NCI-H128 (cell line): ENCODE data around the gene ALKBH4.
"Not testable (repeated sequence)": the region's sequence is repeated elsewhere in the genome, so short reads cannot be mapped to it uniquely, and the experiment has no call there.

Experiments
- DNase-seq: peaks from one replicate; lab custom pipeline; 2025; ENCODE audit not compliant: unreplicated experiment; lab: John Stamatoyannopoulos, UW

ALKBH4 gene

DNA sequence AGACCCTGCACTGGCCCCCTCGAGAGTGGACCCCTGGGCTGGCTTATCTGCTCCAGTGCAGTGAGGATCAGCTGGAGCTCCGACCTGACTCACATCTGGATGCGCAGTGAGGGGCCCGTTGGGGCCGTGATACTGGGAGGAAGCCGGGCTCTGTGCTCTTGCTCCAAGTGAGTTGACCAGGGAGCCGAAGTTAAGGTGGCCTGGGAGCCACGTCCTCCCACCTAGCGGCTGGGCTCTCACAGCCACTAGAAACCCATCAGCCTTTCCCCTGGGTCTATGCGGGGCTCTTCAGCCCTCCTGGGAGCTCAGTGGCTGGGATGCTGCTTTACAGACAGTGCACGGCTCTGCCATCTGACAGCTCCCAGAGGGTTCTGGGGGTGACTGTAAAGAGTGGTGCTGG is 9.1 kb downstream of the ALKBH4 start:
- DNase-seq, result no peak

DNA sequence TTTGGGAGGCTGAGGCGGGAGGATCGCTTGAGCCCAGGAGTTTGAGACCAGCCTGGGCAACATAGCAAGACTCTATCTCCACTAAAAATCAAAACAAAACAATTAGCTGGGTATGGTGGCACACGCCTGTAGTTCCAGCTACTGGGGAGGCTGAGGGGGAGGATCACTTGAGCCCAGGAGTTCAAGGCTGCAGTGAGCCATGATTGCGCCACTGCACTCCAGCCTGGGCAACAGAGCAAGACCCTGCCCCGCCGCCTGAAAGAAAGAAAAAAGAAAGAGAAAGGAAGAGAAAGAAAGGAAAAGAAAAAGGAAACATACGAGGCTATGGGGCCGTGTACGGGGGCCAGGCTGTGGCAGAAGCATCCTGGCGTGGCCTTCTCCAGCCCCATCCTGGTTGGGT is 9.7 kb downstream of the ALKBH4 start:
- not testable (repeated sequence) for DNase-seq

DNA sequence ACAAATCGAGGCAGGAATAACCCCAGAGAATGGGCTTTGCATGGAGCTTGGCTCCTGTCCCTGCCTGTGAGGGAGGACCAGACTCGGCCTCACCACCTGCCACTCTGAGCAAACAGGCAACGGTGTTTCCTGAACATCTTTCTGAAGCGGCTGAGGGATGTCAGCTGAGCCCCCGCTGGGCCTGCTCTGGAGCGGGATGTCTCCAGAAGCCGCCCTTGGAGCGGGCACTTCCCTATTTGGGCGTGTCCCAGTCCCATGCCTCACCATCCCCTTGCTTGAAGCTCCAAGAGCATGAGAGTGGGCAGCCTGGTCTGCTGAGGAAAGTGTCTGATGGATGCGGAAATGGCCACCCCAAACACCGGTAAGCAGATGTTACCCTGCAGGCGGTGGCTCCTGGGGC is 10.2 kb downstream of the ALKBH4 start:
- DNase-seq, result no peak

DNA sequence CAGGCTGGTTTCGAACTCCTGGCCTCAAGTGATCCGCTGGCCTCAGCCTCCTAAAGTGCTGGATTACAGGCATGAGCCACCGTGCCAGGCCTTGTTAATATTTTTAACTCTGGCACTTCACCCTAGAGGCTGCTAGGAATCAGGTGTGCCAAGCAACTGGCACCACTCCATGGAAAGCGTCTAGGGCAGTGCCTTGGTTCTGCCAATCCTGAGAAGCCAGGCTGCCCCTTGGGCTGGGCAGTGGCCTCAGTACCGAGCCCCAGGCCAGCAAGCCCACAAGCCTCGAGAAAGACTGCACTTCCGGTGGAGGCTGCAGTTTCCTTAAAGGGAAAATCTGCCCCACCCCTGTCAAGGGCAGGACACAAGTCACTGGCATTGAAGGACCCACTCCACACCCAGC is 11.3 kb downstream of the ALKBH4 start:
- no peak for DNase-seq

DNA sequence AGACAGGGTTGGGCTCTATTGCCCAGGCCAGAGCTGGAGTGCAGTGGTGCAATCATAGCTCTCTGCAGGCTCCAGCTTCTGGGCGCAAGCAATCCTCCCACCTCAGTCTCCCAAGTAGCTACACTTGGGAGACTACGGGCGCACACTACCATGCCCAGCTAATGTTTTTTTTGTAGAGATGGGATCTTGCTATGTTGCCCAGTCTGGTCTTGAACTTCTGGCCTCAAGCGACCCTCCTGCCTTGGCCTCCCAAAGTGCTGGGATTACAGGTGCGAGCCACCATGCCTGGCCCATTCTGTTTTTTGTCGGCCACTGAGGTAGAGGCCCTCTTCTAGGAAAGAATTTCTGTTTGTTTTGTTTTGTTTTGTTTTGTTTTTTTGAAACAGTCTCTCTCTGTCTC is 12.2 kb downstream of the ALKBH4 start:
- DNase-seq, result no peak

DNA sequence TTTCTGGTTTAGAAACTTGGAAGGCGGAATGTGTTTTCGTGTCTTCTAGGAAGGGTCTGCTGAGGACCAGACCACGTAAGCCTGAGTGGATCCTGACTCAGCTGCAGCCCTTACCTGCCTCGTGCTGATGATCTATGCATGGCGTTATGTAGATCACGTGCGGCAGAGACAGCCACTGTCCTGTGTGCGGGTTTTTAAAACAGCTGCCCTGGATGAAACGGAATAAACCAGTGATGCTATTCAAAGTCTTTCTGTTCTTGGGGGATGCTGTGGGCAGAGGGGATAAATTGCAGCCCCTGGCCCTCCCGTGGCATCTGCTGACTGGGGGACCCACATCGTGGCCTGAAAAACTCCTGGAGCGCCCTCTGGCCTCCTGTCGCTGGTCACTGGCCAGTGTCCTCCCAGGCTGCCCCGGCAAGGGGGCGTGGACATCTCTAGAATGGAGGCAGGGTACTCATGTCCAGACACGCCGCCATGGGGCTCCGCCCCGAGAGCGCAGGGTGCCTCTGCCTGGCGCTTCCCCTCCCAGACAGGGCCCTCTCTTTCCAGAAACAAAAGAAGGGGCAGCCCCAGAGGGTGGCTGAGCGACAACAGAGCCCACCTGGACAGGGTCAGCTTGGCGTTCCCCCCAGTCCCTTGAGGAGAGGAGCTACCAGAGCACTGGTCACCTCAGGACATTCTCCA is 13.2 kb downstream of the ALKBH4 start:
- no peak for DNase-seq

DNA sequence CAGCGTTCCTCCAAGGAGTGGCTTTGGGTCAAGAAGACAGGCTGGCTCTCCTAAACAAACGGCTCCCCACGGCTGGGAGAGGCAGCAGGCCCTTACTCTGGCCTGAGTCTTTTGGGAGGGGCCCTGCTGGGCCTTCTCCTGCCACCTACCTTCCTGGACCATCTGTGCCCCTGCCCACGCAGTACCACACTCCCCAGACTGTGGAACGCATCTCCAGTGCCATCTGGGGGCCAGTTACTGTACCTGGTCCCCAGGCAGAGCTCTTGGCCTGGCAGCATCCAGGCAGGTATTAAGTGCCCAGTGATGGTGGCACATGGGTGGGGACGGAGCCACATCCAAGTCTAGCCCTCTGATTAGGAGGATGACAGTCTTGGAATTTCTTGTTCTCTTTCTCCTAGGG is 14.4 kb downstream of the ALKBH4 start:
- DNase-seq, result no peak

DNA sequence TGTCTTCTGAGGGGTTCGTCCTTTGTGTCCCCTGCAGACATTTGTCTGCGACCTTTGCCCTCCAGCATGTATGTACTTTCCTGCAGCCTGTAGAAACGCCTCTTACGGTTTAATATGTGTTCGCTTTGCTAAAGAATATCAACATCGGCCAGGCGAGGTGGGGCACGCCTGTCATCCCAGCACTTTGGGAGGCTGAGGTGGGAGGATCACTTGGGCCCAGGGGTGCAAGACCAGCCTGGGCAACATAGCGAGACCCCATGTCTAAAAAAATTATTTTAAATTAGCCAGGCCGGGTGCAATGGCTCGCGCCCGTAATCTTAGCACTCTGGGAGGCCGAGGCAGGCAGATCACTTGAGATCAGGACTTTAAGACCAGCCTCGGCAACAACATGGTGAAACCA is 15.5 kb downstream of the ALKBH4 start:
- DNase-seq, result no peak

DNA sequence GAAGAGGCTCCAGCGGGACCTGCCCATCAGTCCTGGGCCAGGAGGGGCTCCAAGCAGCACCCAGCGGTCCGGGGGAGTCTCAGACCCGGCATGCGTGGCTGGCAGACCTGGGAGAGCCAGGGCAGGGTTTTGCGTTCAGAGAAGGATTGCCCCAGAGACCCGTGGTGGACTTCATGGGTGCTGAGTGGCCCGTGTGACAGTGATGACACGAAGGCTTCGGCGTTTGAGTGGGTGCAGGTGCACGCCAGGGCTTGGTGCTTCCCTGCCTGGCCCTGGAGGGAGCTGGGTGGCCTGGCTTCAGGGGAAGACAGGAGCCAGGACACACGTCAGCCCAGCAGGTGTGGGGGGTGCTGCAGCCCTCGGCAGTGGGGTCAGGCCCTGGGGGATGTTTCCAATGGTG is 17.4 kb downstream of the ALKBH4 start:
- no peak for DNase-seq

DNA sequence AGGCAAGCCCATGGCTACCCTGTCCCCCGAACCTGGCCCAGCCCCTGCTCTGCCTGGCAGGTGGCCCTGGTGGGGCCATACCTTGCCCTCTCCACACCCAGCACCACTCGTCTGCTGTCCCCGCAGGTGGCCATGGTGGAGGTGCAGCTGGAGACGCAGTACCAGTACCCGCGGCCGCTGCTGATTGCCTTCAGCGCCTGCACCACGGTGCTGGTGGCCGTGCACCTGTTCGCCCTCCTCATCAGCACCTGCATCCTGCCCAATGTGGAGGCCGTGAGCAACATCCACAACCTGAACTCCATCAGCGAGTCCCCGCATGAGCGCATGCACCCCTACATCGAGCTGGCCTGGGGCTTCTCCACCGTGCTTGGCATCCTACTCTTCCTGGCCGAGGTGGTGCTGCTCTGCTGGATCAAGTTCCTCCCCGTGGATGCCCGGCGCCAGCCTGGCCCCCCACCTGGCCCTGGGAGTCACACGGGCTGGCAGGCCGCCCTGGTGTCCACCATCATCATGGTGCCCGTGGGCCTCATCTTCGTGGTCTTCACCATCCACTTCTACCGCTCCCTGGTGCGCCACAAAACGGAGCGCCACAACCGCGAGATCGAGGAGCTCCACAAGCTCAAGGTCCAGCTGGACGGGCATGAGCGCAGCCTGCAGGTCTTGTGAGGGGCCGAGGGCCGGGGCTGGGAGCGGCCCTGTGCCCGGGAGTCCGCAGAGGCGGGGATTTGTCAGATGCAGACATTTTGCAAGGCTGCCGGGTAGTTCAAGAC is 18.1 kb downstream of the ALKBH4 start:
- DNase-seq, result no peak

DNA sequence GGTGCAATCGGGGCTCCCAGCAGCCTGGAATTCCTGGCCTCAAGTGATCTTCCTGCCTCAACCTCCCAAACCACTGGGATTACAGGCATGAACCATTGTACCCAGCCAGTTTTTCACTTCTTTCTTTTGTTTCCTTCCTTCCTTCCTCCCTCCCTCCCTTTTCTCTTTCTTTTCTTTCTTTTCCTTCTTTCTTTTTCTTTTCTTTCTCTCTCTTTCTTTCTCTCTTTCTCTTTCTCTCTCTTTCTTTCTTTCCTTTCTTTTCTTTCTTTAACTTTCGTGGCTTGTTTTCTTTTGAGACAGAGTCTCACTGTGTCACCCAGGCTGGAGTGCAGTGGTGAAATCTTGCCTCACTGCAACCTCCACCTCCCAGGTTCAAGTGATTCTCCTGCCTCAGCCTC is 19.0 kb downstream of the ALKBH4 start:
- DNase-seq, result no peak

DNA sequence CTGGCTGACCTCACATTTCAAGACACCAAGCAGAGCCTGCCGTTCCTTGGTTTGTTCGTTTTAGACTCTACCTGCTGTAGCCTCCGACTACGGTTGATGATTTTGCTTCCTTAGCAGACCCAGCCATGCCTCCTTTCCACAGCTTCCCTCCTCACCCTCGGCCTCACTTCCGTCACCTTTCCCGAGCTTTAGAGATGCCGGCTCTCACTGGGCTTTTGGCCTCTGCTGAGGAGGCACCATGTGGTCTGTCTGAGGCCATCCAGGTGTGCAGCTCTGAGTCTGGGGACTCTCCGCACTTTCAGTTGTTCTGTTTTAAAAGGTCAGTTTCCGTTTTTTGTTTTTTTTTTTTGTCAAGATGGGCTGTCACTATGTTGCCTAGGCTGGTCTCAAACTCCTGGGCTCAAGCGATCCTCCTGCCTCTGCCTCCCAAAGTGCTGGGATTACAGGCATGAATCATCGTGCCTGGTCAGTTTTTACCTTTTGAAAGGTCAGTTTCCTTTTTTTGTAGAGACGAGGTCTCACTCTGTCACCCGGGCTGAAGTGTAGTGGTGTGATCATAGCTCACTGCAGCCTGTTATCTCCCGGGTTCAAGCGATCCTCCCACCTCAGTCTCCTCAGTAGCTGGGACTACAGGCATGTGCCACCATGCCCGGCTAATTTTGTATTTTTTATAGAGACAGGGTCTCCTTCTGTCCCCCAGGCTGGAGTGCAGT is 19.5 kb downstream of the ALKBH4 start:
- no peak for DNase-seq

DNA sequence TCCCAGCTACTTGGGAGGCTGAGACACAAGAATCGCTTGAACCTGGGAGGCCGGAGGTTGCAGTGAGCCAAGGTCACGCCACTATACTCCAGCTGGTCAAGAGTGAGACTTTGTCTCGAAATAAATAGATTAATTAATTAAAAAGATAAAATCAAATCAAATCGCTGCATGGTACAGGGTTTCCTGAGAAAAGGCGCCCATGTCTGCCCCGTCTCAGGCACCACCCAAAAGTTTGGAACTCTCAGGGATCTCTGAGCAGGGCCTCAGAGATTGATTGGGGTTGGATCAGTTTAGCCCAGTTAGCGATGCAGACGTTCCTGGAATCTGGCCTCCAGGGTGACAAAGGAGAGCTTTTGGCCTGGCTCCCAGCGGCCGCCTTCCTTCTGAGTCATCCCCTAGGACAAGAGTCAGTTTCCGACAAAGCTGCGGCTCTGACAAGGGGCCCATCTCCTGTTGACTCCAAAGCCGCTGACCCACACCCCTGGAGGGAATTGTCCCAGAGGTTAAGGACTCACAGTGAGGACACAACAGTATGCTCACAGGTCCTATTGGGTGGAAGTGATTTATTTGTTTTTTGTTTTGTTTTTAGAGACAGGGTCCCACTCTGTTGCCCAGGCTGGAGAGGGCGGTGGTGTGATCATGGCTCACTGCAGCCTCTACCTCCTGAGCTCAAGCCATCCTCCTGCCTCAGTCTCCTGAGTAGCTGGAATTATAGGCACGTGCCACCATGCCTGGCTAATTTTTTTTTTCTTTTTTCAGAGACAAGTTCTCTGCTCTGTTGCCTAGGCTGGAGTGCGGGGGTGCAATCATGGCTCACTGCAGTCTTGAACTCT is 24.5 kb downstream of the ALKBH4 start:
- DNase-seq, result no peak

DNA sequence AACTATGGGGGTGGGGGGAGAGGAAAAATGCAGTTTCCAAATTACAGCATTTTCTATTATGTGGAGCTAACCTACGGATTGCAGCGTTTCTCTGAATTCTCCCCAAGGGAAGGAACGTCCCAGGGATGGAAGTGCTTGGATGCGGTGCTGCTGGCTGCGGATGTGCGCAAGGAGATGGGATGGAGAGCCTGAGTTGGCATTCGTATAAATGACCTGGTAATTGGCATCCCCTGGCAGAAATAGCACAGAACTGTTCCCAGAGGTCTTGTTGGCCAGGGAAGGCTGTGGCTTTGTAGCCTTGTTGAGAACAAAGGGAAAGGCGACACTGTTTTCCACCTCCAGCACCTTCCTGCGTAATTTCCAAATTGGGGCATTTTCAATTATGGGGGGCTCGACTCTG is 28.5 kb downstream of the ALKBH4 start:
- no peak for DNase-seq

DNA sequence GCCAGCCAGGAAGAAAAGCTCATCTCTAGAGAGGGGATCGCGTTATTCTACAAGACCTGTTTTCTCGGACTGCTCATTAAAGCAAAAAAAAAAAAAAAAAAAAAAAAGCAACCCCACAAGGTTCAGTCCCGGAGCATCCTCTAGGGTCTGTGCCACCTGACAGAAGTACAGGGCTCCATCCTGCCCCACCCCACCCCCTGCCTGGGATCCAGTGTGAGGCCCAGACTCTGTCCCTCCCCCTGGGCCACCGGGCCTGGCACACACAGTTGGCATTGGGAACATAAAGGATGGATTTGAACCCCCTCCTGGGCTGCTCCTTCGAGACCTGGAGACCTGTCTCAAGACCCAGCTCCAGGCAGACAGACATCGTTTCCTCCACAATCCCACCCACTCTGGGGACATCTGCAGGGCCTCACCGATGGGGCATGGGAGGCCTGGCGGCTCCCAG is 30.6 kb downstream of the ALKBH4 start:
- no peak for DNase-seq

DNA sequence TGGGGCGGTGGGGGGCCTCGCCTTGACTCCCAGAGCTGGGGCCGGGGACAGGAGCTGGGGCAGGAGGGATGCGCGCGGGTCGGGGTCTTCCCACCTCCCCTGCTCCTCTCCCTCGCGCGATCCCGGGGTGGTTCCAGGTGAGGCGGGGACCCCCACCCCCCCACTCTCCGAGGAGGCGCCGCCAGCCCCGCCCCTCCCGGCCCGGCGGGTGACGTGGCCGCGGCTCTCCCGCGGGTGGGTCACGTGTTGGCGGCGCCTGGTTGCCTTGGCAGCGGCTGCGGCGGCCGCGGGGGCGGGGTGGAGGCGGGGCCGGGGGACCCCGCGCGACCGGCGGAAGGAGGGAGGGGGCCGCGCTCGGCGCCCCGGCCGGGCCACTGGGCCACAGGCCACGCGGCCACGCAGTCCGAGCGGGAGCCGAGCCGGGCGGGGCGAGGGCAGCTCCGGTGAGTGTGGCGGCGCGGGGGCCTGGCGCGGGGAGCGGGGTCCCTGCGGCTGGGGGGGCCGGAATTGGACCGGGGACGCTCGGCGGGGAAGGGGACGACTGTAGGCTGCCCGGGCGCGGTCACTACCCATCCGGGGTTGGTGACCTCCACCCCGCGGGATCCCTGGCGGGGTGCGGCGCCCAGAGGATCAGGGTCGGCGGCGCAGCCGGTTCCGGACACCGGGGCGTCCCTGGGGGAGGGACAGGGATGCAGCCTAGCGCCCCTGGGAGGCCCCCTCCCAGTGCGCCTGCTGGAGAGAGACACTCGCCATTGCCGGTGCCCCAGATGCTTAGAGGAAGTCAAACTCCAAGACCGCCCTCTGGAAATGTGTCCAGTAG is 31.2 kb downstream of the ALKBH4 start, which contains the start of gene ORAI2:
TSS of gene ORAI2 (plus strand) at position 357 of the 820 bp plus-strand sequence. CDS start 5,382 bp downstream, outside the sequence.
- DNase-seq, result peak; percentile 21

DNA sequence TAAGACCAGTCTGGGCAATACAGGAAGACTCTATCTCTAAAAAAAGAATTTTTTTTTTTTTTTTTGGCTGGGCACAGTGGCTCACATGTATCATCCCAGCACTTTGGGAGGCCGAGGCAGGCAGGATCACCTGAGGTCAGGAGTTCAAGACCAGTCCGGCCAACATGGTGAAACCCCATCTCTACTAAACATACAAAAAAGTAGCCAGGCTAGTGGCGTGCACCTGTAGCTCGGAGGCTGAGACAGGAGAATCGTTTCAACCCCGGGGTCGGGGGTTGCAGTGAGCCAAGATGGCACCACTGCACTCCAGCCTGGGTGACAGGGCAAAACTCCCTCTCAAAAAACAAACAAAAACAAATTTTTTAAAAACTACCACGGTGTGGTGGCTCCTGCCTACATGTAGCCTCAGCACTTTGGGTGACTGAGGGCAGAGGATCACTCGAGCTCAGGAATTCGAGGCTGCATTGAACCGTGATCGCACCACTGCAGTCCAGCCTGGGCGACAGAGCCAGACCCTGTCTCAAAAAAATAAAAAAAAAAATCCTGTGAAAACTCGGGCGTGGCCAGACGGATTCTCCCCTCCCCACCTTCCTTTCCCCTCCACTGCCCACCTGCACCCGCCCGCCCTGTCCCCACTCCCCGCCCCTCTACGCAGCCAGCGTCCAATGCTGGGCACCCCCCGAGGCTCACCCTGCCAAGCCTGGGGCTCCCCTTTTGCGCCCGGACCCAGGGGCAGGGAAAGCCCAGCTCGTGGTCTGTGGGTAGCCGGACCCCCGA is 32.0 kb downstream of the ALKBH4 start:
- DNase-seq, result no peak

DNA sequence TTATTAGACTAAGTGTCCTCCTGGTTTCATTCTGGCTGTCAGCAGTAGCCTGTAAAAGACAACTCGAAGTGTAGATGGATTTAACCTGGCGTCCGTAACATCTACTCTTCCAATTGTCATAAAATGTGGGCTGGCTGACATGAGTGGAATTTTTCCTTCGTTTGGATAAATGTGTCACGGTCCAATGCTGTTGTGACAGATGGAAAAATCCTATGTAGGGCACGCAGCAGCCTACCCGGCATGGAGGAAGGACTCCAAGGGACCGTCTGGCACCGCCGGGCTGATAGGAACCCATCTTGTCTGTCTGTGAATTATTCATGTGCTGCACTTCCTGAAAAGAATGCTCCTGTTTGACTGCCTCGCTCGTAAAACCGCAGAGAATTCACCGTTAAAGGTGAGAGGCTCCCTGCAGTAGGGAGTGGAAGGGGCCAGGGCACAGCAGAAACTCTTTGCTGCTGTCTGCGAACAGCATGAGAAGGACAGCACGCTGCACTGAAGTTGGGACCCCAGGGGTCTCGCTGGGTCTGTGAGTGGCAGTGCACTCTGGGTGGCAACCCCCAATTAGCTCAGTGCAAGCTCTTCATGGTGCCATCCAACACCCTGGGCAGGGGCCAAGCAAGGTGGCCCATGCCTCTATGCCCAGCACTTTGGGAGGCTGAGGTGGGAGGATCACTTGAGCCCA is 32.9 kb downstream of the ALKBH4 start:
- DNase-seq, result no peak
